NCI-H146 treated with DMSO at 0.1 percent for 48 hours (cell line): ENCODE data around the gene UFD1.
A peak's percentile ranks its signal among the peaks of the same experiment; 100 is the strongest.

Source experiments
- DNase-seq: peaks from one replicate; lab custom pipeline; 2025; ENCODE audit not compliant: unreplicated experiment; lab: John Stamatoyannopoulos, UW

UFD1 gene

GRCh38 chr22:19497245-19497644 is 18.3 kb upstream of the UFD1 start:
- DNase-seq, result no peak

- DNase-seq, result no peak
Measured at GRCh38 chr22:19496324-19496630, 17.3 kb upstream of the UFD1 start.

- no peak for DNase-seq
Measured at GRCh38 chr22:19495562-19496323, 16.8 kb upstream of the UFD1 start.

- no peak for DNase-seq
Measured at GRCh38 chr22:19494676-19495173, 15.7 kb upstream of the UFD1 start.

- DNase-seq, result no peak
Measured at GRCh38 chr22:19494001-19494560, 15.1 kb upstream of the UFD1 start.

GRCh38 chr22:19492504-19493174 is 13.6 kb upstream of the UFD1 start:
- DNase-seq, result no peak

GRCh38 chr22:19490628-19491230 is 11.7 kb upstream of the UFD1 start:
- DNase-seq, result no peak

- DNase-seq, result no peak
Measured at GRCh38 chr22:19488884-19489843, 10.2 kb upstream of the UFD1 start.

- DNase-seq, result no peak
Measured at GRCh38 chr22:19488285-19488684, 9.3 kb upstream of the UFD1 start.

- no peak for DNase-seq
Measured at GRCh38 chr22:19483481-19484244, 4.7 kb upstream of the UFD1 start.

GRCh38 chr22:19482297-19482696 is 3.3 kb upstream of the UFD1 start:
- DNase-seq, result no peak

GRCh38 chr22:19480789-19481188 is 1.8 kb upstream of the UFD1 start:
- no peak for DNase-seq

- no peak for DNase-seq
Measured at GRCh38 chr22:19480173-19480568, 1.2 kb upstream of the UFD1 start.

GRCh38 chr22:19479355-19480172 is 571 bp upstream of the UFD1 start, which contains the start of gene CDC45:
Gene CDC45, plus strand, starts transcription at chr22:19479920. Its CDS starts 49 bp downstream, at chr22:19479969.
- peak; percentile 97 for DNase-seq

- DNase-seq, result no peak
Measured at GRCh38 chr22:19478045-19478900, 720 bp downstream of the UFD1 start.

GRCh38 chr22:19477321-19478044 is 1.5 kb downstream of the UFD1 start:
- no peak for DNase-seq

- no peak for DNase-seq
Measured at GRCh38 chr22:19476023-19476422, 3.0 kb downstream of the UFD1 start.
